CD4-positive, alpha-beta T cell treated with Interleukin-21 for 1 hour (primary cell): Measurements from ENCODE around the gene RHBDD1.

Source experiments
- DNase-seq: peaks from one replicate; pipeline ENCODE4 v3.0.0-alpha.2; 2020

The RHBDD1 gene

GRCh38 chr2:226847090-226847489 is 11.2 kb downstream of the RHBDD1 start:
- no peak for DNase-seq

- DNase-seq = no peak
Observed at GRCh38 chr2:226847511-226847910, 11.7 kb downstream of the RHBDD1 start.

GRCh38 chr2:226849349-226849748 is 13.5 kb downstream of the RHBDD1 start:
- no peak for DNase-seq

- no peak for DNase-seq
Observed at GRCh38 chr2:226850024-226850423, 14.2 kb downstream of the RHBDD1 start.

- no peak for DNase-seq
Observed at GRCh38 chr2:226855787-226856186, 19.9 kb downstream of the RHBDD1 start.

- no peak for DNase-seq
Observed at GRCh38 chr2:226860087-226860486, 24.2 kb downstream of the RHBDD1 start.

- no peak for DNase-seq
Observed at GRCh38 chr2:226862623-226863022, 26.8 kb downstream of the RHBDD1 start.

GRCh38 chr2:226865273-226865672 is 29.4 kb downstream of the RHBDD1 start:
- no peak for DNase-seq

- DNase-seq = no peak
Observed at GRCh38 chr2:226865710-226866109, 29.9 kb downstream of the RHBDD1 start.

GRCh38 chr2:226868331-226869162 is 32.7 kb downstream of the RHBDD1 start:
- DNase-seq = no peak

GRCh38 chr2:226869371-226869770 is 33.5 kb downstream of the RHBDD1 start:
- no peak for DNase-seq

GRCh38 chr2:226873051-226873620 is 37.3 kb downstream of the RHBDD1 start:
- no peak for DNase-seq

- no peak for DNase-seq
Observed at GRCh38 chr2:226873826-226874225, 38.0 kb downstream of the RHBDD1 start.

GRCh38 chr2:226874749-226875148 is 38.9 kb downstream of the RHBDD1 start:
- no peak for DNase-seq

- no peak for DNase-seq
Observed at GRCh38 chr2:226875438-226876225, 39.8 kb downstream of the RHBDD1 start.

GRCh38 chr2:226877491-226877890 is 41.6 kb downstream of the RHBDD1 start:
- DNase-seq = no peak

GRCh38 chr2:226881287-226881686 is 45.4 kb downstream of the RHBDD1 start:
- no peak for DNase-seq

GRCh38 chr2:226882606-226883005 is 46.8 kb downstream of the RHBDD1 start:
- no peak for DNase-seq

GRCh38 chr2:226883296-226883795 is 47.5 kb downstream of the RHBDD1 start:
- no peak for DNase-seq

GRCh38 chr2:226884166-226884565 is 48.3 kb downstream of the RHBDD1 start:
- no peak for DNase-seq

GRCh38 chr2:226885769-226886435 is 50.0 kb downstream of the RHBDD1 start:
- DNase-seq = no peak

GRCh38 chr2:226887940-226888339 is 52.1 kb downstream of the RHBDD1 start:
- DNase-seq = no peak

- no peak for DNase-seq
Observed at GRCh38 chr2:226888378-226888965, 52.6 kb downstream of the RHBDD1 start.
